OCI-LY3 (cell line): ENCODE measurements around the gene LSM4.

Source experiments
- CTCF ChIP-seq: fragments of 200-600, 300-600 bp; sonication (generic); IDR thresholded peaks from 2 replicates; pipeline ENCODE4 v1.5.1; 2014; ENCODE audit warnings: antibody characterized with exemption, low read length, low read depth
- EZH2phosphoT487 ChIP-seq: fragments of 200-600 bp; shearing (Covaris generic); IDR thresholded peaks from 2 replicates; pipeline ENCODE4 v1.6.1; 2018; ENCODE audit warnings: antibody characterized with exemption, mixed run types, low read depth

DNA sequence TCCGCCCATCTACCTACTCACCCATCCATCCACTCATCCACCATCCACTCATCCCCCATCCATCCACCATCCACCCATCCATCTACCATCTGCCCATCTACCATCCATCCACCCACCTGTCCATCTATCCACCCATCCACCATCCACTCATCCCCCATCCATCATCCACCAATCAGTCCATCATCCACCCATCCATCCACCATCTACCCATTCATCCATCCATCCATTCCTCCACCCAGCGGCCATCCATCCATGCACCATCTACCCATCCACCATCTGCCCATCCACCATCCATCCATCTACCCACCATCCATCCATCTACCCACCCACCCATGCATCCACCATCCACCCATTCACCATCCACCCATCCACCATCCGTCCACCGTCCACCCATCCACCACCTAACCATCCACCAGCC lies 27.8 kb downstream of the LSM4 start:
- TF ChIP-seq CTCF (no peak), EZH2phosphoT487 (no peak)
